Adrenal gland (tissue), 5 donors: ENCODE data around the gene SLC25A1.

Experiments
- CTCF ChIP-seq, 6 experiments: fragments of 450-650 bp in 4 of 6; fragments of 200-600 bp in 2 of 6; sonication (generic) in 1 of 6; IDR thresholded peaks; 1 replicate in 5 of 6; 2 replicates in 1 of 6; pipeline versions ENCODE4 v1.5.1 to v1.8.0; 2016 to 2021; ENCODE audit warnings: antibody characterized with exemption in 6 of 6, mild to moderate bottlenecking in 2 of 6, moderate library complexity in 1 of 6
- POLR2A ChIP-seq, 2 donors: fragments of 450-650 bp; IDR thresholded peaks; one replicate each; pipeline ENCODE4 v1.6.1; 2017; ENCODE audit warnings: antibody characterized with exemption in 2 of 2, mild to moderate bottlenecking in 2 of 2, moderate library complexity in 1 of 2
- donor health status: DM: no; HTN: no; CAD: no.

GRCh38 chr22:19194766-19195536 is 16.4 kb upstream of the SLC25A1 start:
- TF ChIP-seq CTCF (IDR thresholded peaks at IDR 0.05) (no peak), POLR2A (IDR thresholded peaks at IDR 0.05) (no peak)
